IPS-11a (cell line): ENCODE measurements around the gene ARHGAP31.

Source experiments
- H3K4me3 ChIP-seq: one replicate; pipeline ENCODE4 v1.5.1; 2013; ENCODE audit warnings: low read depth, low read length, control low read depth

The ARHGAP31 gene

DNA sequence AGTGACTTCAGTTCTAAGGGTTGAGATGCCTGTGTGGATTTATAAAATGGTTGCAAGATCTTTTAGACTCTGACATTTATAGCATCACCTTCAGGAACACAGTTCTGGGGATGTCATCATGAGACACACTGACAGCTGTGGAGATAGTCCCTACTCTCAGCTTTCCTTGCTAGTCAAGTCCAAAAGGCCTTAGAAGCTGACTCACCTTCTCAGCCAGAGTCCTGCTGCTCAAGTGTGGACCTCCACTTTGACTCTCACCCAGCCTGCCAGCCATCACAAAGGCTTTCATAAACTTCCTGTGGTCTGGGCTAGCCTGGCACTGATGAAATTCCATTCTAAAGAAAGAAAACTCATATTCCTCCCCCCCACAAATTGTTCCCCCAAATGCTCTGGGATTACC lies 124.5 kb downstream of the ARHGAP31 start:
- no peak overlapping the region for H3K4me3 ChIP-seq

DNA sequence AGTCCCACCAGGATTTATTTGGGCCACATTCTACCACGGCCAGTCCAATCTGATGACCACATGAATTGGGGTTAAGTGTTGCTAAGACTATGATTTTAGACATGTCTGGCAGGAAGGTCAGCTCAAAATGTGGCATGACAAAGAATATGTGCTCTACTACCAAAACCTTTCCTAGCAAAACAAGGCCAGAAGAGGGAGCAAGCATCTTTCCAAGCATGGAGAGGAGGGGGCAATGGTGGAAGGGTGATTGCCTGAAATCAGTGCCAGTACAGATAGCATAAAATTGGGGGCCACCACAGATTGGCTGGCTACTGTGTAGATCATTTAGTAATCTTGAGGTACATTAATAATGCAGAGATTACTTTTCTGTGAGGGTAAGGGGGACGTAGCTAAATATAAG lies 126.0 kb downstream of the ARHGAP31 start:
- H3K4me3 ChIP-seq: no peak overlapping the region

DNA sequence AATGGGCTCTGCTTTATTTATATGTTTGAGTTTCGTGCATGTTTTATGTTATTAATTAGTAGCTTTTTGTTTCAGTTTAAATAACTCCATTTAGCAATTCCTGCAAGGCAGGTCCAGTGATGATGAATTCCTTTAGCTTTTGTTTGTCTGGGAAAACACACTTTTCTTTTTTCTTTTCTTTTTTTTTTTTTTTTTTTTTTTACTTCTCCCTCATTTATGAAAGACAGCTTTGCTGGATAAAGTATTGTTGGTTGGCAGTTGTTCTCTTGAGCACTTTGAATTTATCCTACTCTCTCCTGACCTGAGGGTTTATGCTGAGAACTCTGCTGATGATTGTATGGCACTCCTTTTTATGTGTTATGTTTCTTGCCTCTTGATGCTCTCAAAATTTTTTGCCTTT lies 133.5 kb downstream of the ARHGAP31 start:
- H3K4me3 ChIP-seq: no peak overlapping the region

DNA sequence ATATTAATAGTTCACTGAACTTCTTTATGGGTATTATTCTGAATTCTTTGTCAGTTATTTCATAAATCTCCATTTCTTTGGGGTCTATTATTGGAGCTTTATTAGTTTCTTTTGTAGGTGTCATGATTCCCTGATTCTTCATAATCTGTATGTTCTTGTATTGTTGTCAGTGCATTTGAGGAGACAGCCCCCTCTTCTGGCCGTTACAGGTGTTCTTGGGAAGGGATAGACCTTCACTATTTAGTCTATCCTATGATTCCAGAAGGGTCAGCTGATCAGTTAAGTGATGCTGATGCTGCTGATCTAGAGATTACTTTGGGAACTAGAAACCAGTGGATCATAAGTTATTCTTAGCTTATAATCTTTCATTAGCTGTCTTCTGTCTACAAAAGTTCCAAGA lies 134.4 kb downstream of the ARHGAP31 start:
- no peak overlapping the region for H3K4me3 ChIP-seq

DNA sequence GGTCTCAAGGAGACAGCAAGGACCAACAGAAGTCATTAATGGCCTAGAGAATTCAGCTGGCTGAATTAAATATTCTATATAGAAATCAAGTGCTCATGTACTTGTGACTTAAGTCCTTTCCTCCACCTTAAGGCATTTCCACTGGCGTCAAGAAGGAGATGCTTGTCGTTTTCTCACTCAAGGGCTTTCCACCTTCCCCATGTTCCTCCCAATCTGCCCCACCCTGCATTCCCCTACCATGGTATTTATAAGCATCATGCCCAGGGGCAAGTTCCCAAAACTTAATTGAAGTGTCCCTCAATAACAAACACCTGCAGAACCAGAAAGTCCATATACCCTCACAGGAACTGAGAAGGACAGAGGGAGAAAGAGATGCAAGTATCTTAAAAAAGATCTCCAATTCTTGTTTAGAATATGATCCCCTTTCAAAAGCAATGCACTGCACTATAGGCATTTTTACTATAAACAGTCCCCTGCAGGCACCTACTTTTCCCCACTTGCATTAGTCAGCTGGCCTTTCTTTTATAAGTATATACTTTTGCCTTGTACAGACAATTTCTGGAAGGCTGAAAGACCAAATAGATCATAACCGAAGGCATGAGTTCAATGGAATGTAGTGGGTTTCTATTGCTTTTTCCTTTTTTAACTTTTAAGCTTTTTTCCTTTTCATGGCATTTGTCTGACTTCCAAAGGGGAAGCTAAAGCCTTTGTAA lies 139.6 kb downstream of the ARHGAP31 start:
- no peak overlapping the region for H3K4me3 ChIP-seq

DNA sequence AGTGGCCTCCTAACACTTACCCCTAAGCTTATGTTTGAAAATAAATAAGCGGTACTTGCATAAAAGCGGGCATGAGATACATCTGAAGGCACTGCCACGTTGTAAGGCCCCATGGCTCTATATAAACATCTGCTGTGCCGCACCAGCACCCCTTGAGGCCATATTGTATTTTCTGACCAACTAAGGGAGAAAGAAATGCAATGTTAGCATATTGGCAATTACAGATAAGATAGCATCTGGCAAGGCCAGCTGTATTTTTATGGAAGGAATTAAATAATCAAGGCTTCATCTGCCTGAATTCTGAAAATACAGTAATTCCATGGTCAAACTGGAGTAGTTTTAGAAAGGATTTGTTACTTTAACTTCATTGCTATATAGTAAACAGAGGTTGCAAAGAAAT lies 140.5 kb downstream of the ARHGAP31 start:
- no peak overlapping the region for H3K4me3 ChIP-seq

DNA sequence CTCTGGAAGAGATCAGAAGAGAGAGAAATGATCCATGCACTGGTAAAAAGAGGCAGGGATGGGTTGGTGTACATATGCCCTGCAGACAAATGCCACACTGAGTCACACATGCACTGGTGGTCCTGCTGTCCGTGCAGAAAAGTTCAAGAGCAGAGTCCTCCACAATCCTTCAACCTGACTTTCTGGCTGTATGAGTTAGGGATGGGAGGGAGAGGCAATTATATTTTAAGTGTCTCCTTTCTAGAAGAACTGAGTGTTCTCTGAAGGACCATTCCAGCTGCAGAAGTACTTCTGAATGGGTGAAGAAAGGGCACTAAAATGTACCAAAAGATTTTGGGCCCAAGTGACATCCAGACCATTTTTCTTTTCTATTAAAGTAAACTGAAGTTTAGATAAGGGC lies 142.8 kb downstream of the ARHGAP31 start:
- H3K4me3 ChIP-seq: no peak overlapping the region

DNA sequence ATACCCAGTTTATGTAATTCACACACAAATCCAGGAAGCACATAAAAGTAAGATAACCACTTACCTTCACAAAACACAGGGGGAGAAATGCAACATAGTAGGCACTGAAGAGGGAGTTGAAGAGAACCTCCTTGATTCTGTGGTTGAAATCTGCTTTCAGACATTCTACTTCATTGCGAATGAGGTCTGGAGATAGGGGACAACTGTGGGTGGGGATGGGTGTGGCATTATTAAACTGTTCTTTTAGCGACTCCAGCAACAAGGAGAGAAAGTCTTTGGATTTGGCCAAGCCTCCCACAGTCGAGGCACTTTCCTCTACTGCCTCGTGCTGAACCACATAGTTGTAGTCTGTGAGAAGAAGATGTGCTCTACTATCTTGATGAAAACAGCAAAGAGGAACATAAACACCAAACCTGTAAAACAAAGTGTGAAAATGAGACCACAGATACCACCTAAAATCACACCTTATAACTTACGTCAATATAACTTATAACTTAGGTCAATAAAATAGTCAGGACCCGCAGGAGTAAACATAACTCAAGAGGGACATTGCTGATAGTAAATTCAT lies 143.6 kb downstream of the ARHGAP31 start:
- H3K4me3 ChIP-seq: no peak overlapping the region

DNA sequence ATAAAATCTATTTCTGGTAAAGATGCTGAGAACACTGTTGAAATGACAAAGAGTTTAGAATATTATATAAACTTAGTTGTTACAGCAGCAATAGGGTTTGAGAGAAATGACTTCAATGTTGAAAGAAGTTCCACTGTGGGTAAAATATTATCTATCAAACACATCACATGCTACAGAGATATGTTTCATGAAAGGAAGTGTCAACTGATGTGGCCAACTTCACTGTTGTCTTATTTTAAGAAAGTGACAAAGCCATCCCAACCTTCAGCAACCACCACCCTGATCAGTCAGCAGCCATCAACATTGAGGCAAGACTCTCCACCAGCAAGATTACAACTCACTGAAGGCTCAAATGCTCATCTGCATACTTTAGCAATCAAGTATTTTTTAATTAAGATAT lies 149.0 kb downstream of the ARHGAP31 start:
- H3K4me3 ChIP-seq: no peak overlapping the region

DNA sequence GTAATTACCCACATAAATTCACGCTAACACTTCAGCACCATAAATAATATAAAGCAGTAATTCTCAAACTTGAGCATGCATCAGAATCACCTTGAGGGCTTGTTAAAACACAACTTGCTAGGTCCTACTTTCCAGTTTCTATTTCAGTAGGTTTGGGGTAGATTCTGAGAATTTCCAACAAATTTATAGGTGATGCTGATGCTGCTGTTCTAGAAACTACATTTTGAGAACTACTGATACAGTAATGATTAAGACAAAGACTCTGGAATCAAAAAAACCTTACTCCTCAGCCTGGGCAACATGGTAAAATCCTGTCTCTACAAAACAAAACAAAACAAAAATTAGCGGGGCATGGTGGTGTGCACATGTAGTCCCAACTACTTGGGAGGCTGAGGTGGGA lies 150.4 kb downstream of the ARHGAP31 start:
- H3K4me3 ChIP-seq: no peak overlapping the region

DNA sequence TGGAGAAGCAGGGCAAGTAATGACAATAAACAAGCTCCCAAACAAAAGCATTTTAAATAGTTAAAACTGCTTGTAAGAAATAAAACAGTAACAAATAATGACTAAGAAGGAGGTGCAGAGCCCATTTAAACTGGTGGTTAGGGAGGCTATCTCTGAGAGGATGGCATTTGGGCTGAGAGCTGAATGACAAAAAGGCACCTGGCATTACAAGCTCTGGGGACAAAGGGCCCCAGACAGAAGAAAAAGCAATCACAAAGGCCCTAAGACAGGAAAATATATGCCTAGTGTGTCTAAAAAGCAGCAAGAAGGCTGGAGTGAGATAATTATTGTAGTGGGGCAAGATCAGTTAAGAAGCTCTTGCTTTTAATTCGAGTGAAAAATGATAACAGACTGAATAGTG lies 159.6 kb downstream of the ARHGAP31 start:
- H3K4me3 ChIP-seq: no peak overlapping the region

DNA sequence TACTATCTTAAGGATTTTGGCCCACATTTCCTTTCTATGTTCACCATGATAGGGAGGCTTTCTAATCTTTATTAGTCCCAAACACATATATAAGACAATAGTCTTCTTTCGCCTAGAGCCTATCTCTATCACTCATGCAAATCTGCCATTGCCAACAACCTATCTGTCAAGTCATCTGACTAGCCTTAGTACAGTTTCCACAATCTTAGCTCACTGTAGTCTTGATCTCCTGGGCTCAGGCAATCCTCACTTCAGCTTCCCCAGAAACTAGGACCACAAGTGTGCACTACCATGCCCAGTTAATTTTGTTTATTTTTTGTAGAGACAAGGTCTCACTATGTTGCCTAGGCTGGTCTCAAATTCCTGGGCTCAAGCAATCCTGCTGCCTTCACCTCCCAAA lies 162.3 kb downstream of the ARHGAP31 start:
- H3K4me3 ChIP-seq: no peak overlapping the region

DNA sequence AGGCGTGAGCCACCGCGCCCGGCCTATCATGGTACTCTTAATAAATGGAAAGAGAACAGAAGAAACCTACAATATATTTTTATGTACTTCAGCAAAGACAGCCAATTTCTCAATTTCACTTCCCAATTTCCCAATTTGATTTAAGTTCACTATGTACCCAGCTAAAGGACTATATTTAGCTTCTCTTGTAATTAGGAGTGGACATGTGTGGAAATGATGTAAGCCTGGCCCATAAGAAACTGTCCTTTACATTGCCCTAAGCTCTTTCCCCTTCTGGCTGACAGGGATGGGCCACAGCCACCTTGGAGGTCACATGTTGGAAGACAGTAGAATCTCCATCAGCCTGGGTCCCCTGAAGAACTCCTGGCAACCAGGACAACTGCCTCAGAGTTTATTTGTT lies 163.1 kb downstream of the ARHGAP31 start:
- no peak overlapping the region for H3K4me3 ChIP-seq

DNA sequence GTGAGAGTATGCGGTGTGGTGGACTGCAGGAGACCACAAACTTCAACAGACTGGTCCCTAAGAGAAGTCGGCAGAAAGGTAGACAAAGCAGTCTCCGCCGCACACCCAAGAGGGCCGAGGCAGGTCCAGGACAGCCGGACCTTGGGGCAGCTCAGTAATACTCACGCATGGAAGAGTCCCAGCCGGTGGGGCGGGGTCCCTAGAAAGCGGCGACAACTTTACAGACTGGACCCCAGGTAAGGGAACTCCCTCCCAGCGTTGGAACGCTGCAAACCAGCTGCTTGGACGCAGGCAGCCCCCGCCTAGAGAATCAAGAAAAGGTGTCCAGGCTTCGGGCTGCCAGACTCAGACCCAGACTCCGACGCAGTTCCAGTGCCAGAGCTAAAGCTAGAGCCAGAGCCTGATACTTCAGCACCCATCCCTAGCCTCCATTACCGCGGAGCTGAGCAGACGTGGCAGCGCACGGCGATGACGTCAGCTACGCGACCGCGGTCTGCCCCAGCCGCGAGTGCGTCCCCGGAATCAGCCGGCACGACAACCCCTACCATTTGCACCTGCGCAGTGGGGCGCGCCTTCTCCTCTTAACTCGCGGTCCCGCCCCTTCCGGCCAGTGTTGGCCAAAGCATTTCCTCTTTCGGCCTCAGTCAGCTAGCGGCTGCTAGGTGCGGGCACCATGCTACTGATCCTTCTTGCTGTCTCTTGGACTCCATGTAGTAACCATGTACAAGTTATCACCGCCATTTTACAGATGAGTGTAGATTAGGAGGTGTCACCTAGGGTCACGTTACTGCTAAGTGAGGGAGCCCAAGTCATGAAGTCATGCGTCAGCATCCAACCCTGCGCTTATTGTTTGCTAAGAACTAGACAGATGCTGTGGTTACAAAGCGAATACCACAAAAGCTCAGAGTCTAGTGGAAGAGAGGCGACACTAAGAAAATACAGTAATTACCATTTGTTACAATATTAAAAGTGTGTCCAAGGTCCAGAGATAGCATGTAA lies 169.3 kb downstream of the ARHGAP31 start, which contains the start of gene TMEM39A:
Gene TMEM39A (minus strand): TSS at position 445 of the 999 bp plus-strand sequence. CDS start 1,541 bp downstream, outside the sequence.
- peak within 1 kb of the TSS; percentile 83 for H3K4me3 ChIP-seq

DNA sequence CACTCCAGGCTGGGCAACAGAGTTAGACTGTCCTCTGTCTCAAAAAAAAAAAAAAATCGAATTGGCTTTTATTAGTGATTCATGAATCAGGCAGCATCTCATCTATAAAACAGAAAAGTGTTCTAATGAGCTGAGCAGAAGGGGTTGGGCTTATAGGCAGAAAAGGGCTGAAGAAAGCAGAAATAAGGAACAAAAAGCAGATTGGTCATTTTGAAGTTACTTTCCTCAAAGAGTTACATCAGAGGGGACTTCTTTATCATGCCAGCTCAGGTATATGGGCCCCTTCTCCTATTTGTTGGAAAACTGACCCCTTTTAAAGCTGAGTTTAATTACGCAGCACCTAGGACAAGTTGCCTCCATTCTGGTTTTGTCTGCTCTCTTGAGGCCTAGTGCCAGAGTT lies 173.9 kb downstream of the ARHGAP31 start:
- H3K4me3 ChIP-seq: no peak overlapping the region

DNA sequence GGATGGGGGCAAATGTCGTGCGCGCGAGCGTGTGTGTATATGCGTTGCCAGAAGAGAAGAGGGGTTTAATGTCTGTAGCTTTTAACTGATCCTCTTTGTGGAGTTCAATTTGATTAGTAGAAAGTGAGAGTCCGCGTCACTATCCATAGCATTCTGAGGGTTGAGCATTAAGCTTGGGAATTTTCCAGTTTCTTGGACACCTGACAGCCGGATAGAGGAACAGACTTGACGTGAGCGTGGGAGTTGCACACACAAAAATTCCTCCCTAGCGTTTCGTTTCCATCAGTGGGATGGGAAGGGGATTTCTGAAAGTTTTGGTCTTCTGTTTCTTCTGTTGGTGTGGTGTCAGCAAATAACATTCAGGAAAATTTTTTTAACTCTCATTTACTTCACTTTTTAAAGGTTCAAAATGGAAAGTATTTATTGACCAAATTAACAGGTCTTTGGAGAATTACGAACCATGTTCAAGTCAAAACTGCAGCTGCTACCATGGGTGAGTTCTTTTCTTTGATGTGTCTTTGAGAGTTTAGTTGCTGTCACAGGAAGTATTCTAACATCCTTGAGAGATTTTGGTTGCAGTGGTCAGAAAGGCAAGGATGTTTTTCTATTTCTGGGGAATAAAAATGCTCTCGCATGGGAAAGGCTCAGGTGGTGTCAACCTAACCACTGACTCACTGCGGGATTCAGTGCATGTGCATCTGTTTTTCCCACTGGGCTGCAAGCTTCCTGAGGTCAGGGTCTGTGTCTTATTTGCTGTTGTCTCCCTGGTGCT lies 175.4 kb downstream of the ARHGAP31 start:
- peak overlapping the region; percentile 77 for H3K4me3 ChIP-seq
